Neural progenitor cell (in vitro differentiated cells): ENCODE results near the gene PHKG2. TPM values are rescaled to one million over a fixed set of nuclear protein-coding genes. Genes with fewer than 3 reads are reported as not detected.

Source experiments
- DNase-seq: peaks from one replicate; pipeline ENCODE4 v3.0.0-alpha.2; 2016; ENCODE audit warnings: low spot score
- H2AFZ ChIP-seq: fragments of 200-600 bp; sonication (generic); replicated peaks from 2 replicates; pipeline ENCODE4 v1.6.1; 2016; ENCODE audit warnings: antibody characterized with exemption
- H3F3A ChIP-seq: fragments of 200-600 bp; sonication (generic); 2 replicates; pipeline ENCODE4 v1.6.1; 2016; ENCODE audit warnings: antibody characterized with exemption, low read depth
- H3K27ac ChIP-seq: fragments of 200-600 bp; sonication (generic); 2 replicates; pipeline ENCODE4 v1.5.1; 2016; ENCODE audit warnings: mild to moderate bottlenecking
- H3K27me3 ChIP-seq: fragments of 200-600 bp; sonication (generic); 2 replicates; pipeline ENCODE4 v1.6.1; 2016; ENCODE audit warnings: mild to moderate bottlenecking, moderate library complexity
- H3K36me3 ChIP-seq: fragments of 200-600 bp; sonication (generic); 2 replicates; pipeline ENCODE4 v1.5.1; 2016
- H3K4me1 ChIP-seq: fragments of 200-600 bp; sonication (generic); 2 replicates; pipeline ENCODE4 v1.6.1; 2016; ENCODE audit warnings: mixed run types
- H3K4me2 ChIP-seq: fragments of 200-600 bp; sonication (generic); 2 replicates; pipeline ENCODE4 v1.6.1; 2016
- H3K4me3 ChIP-seq: fragments of 200-600 bp; sonication (generic); 2 replicates; pipeline ENCODE4 v1.5.1; 2016
- H3K79me2 ChIP-seq: fragments of 200-600 bp; sonication (generic); 2 replicates; pipeline ENCODE4 v1.6.1; 2016; ENCODE audit warnings: low read depth
- H3K9ac ChIP-seq: fragments of 200-600 bp; sonication (generic); 2 replicates; pipeline ENCODE4 v1.6.1; 2016
- H3K9me3 ChIP-seq: fragments of 200-600 bp; sonication (generic); 2 replicates; pipeline ENCODE4 v1.5.1; 2016; ENCODE audit warnings: low read depth
- H4K20me1 ChIP-seq: fragments of 200-600 bp; sonication (generic); 2 replicates; pipeline ENCODE4 v1.6.1; 2016; ENCODE audit warnings: low read depth
- H3K27ac Mint-ChIP-seq: 3 replicates; pipeline ENCODE4 v1.8.0; 2021; ENCODE audit warnings: mixed read lengths
- H3K27me3 Mint-ChIP-seq: 2 replicates; pipeline ENCODE4 v1.8.0; 2022; ENCODE audit warnings: low read depth, mild to moderate bottlenecking, inconsistent platforms, moderate library complexity, mixed read lengths; ENCODE audit not compliant: insufficient read depth
- H3K36me3 Mint-ChIP-seq: 3 replicates; pipeline ENCODE4 v1.8.0; 2021; ENCODE audit warnings: mixed read lengths
- H3K4me1 Mint-ChIP-seq: 3 replicates; pipeline ENCODE4 v1.8.0; 2021; ENCODE audit warnings: mixed read lengths
- H3K4me3 Mint-ChIP-seq: 3 replicates; pipeline ENCODE4 v1.8.0; 2021; ENCODE audit warnings: mild to moderate bottlenecking, moderate library complexity, mixed read lengths
- H3K9me3 Mint-ChIP-seq: 3 replicates; pipeline ENCODE4 v1.8.0; 2020; ENCODE audit warnings: mixed read lengths
- CTCF ChIP-seq: fragments of 200-600 bp; sonication (generic); IDR thresholded peaks from 2 replicates; pipeline ENCODE4 v1.5.1; 2017; ENCODE audit warnings: antibody characterized with exemption, mild to moderate bottlenecking
- EZH2 ChIP-seq: fragments of 200-600 bp; sonication (generic); IDR thresholded peaks from 2 replicates; pipeline ENCODE4 v1.6.1; 2017; ENCODE audit warnings: antibody characterized with exemption, mild to moderate bottlenecking, moderate library complexity
- EZH2phosphoT487 ChIP-seq: fragments of 200-600 bp; sonication (generic); IDR thresholded peaks from 2 replicates; pipeline ENCODE4 v1.6.1; 2017; ENCODE audit warnings: antibody characterized with exemption
- total RNA-seq: library from RNA; depleted of rRNA; stranded (reverse); fragments of >200 nt; gene quantifications from 2 replicates; pipeline ENCODE4 v1.2.3, GENCODE V29; 2015; ENCODE audit warnings: low replicate concordance

Gene PHKG2
- total RNA-seq, 1 donor from 2014 or later: 20.2 TPM

GRCh38 chr16:30779596-30779995 is 31.4 kb downstream of the PHKG2 start:
- H3K4me3 Mint-ChIP-seq: no peak overlapping the region
- DNase-seq: no peak
- Histone ChIP-seq H3K9me3 (no peaks in the 10 kb centered on the region), H3K36me3 (no peaks in the 10 kb centered on the region), H3K4me3 (no peak overlapping the region), H3F3A (peaks cover 49% of the 10 kb centered on the region), H3K4me2 (no peak overlapping the region), H3K79me2 (peaks cover 13% of the 10 kb centered on the region), H3K27me3 (no peaks in the 10 kb centered on the region), H3K9ac (no peak overlapping the region), H2AFZ (no peak overlapping the region), H4K20me1 (peaks cover 44% of the 10 kb centered on the region), H3K27ac (no peak overlapping the region), H3K4me1 (peaks cover 11% of the 10 kb centered on the region)
- no peaks in the 10 kb centered on the region for H3K9me3 Mint-ChIP-seq
- H3K4me1 Mint-ChIP-seq: peaks cover 26% of the 10 kb centered on the region
- peaks cover 13% of the 10 kb centered on the region for H3K36me3 Mint-ChIP-seq
- H3K27ac Mint-ChIP-seq: no peak overlapping the region
- peaks cover 16% of the 10 kb centered on the region for H3K27me3 Mint-ChIP-seq
- no peak for TF ChIP-seq EZH2
- TF ChIP-seq EZH2phosphoT487: no peak
- no peak for TF ChIP-seq CTCF

DNA sequence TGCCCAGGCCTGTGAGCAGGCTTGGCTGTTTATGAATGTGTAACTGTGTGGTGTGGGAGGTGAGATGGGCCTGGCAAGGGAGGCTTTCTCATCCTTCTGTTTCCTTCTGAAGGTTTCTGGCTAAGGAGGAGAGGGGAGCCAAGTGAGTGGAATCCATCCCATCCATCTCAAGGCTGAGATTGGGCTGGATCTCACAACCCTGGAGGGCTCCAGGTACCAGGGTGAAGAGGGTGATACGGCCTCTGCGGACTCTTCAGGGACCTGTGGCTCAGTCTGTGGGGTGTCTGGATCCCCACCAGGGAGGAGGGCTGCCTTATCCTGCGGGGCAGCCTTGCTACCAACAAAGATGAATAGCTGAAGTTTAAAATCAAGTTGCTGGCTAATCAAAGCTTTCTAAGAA is 31.8 kb downstream of the PHKG2 start:
- no peak overlapping the region for H3K27ac ChIP-seq
- Mint-ChIP-seq H3K27me3 (peaks cover 16% of the 10 kb centered on the region), H3K4me3 (no peak overlapping the region), H3K36me3 (peaks cover 13% of the 10 kb centered on the region), H3K27ac (no peak overlapping the region), H3K9me3 (no peaks in the 10 kb centered on the region), H3K4me1 (peaks cover 22% of the 10 kb centered on the region)
- H3F3A ChIP-seq: peaks cover 44% of the 10 kb centered on the region
- no peak overlapping the region for H3K4me3 ChIP-seq
- no peak overlapping the region for H3K9ac ChIP-seq
- peaks cover 44% of the 10 kb centered on the region for H4K20me1 ChIP-seq
- H3K36me3 ChIP-seq: no peaks in the 10 kb centered on the region
- no peak overlapping the region for H3K4me2 ChIP-seq
- peaks cover 17% of the 10 kb centered on the region for H3K79me2 ChIP-seq
- H3K4me1 ChIP-seq: peaks cover 11% of the 10 kb centered on the region
- TF ChIP-seq EZH2 (no peak), CTCF (no peak), EZH2phosphoT487 (no peak)
- H3K9me3 ChIP-seq: no peaks in the 10 kb centered on the region
- no peak for DNase-seq
- no peaks in the 10 kb centered on the region for H3K27me3 ChIP-seq
- no peak overlapping the region for H2AFZ ChIP-seq

- peaks cover 15% of the 10 kb centered on the region for H3K27me3 Mint-ChIP-seq
- no peaks in the 10 kb centered on the region for H3K9me3 Mint-ChIP-seq
- H3K27ac Mint-ChIP-seq: no peak overlapping the region
- no peak overlapping the region for H3K4me3 Mint-ChIP-seq
- Histone ChIP-seq H3F3A (peaks cover 44% of the 10 kb centered on the region), H3K9ac (no peak overlapping the region), H3K4me1 (peaks cover 11% of the 10 kb centered on the region), H3K79me2 (peaks cover 22% of the 10 kb centered on the region), H3K4me3 (no peak overlapping the region), H3K9me3 (no peaks in the 10 kb centered on the region), H3K27me3 (no peaks in the 10 kb centered on the region), H4K20me1 (peaks cover 48% of the 10 kb centered on the region), H3K27ac (no peak overlapping the region), H3K36me3 (no peaks in the 10 kb centered on the region), H3K4me2 (no peak overlapping the region), H2AFZ (no peak overlapping the region)
- H3K36me3 Mint-ChIP-seq: peaks cover 15% of the 10 kb centered on the region
- peaks cover 21% of the 10 kb centered on the region for H3K4me1 Mint-ChIP-seq
- no peak for TF ChIP-seq EZH2phosphoT487
- no peak for TF ChIP-seq CTCF
- no peak for DNase-seq
These were observed 32.3 kb downstream of the PHKG2 start for GRCh38 chr16:30780549-30780948.
